ENCODE measurements around the gene SPEF1.

SPEF1 gene

DNA sequence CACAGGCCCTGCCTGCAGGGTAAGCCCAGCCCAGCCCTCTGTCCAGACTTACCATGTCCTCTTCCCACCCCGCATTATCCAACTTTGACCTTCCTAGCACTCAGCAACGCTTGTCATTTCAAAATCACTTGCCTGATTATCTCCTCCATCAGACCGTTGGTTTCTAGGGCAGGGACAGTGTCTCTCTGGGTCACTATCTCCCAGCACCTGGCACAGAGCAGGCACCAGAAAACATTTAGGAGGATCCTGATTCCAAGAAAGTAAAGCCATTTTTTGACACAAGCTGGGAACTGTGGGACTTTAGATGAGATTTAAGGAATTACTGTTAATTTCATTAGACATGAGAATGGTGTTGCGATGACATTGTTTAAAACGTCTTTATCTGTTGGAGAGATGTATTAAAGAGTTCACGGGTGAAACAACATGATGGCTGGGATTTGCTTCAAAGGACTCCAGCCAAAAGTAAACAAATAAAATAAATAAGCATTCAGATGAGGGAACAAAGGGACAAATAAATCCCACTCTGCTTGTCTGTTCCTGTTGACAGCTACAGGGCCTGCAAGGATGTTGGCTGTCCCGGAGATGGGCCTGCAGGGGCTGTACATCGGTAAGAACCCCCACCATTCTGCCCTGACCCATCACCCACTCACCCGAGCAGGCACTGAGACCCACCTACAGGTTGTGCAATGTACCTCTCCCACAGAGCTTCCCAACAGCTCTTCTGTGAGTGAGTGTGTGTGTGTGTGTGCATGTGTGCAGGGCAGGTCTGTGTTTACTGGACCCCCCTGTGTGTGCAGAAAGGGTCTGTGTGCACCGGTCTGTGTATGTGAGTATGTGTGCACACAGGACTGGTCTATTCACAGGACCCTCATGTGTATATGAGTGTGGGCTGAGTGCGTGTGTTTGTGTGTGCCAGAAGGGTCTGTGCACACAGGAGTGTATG, 42.9 kb downstream of the SPEF1 start:
- no peak overlapping the region for H2BK5ac ChIP-seq (ENCODE audit: low read depth, low read length, poor library complexity, severe bottlenecking)
- no peak overlapping the region for H2BK15ac ChIP-seq (ENCODE audit: low read depth, poor library complexity, severe bottlenecking)
- H3K9ac ChIP-seq (ENCODE audit: low read length), result no peak overlapping the region
- no peak overlapping the region for H2BK12ac ChIP-seq (ENCODE audit: low read length in 2 of 2)
- WGBS, result 83% methylated on average over 10 of the region's 11 CpGs
- H2BK120ac ChIP-seq (ENCODE audit: low read depth, low read length), result no peak overlapping the region
- H3K14ac ChIP-seq (ENCODE audit: low read length in 2 of 2), result no peak overlapping the region
- H4K91ac ChIP-seq (ENCODE audit: low read length), result no peak overlapping the region
- no peaks in the 10 kb centered on the region for H3K4me1 ChIP-seq (ENCODE audit: control insufficient read depth, insufficient read depth, low read depth, low read length)
- H3K9me3 ChIP-seq (ENCODE audit: control insufficient read depth, low read length), result no peaks in the 10 kb centered on the region
- no peak overlapping the region for H3K4ac ChIP-seq (ENCODE audit: low read depth in 1 of 2, low read length in 2 of 2)
- no peak overlapping the region for H2AFZ ChIP-seq (ENCODE audit: low read depth, low read length)
- H4K8ac ChIP-seq (ENCODE audit: low read length), result no peak overlapping the region
- no peak overlapping the region for H3K23ac ChIP-seq (ENCODE audit: low read length in 2 of 2)
- no peak overlapping the region for H3K27ac ChIP-seq (ENCODE audit: low read length, poor library complexity, severe bottlenecking)
- peaks cover 20 to 23% of the 10 kb centered on the region in 2 experiments for H3K27me3 ChIP-seq (ENCODE audit: control insufficient read depth in 1 of 2, insufficient read depth in 1 of 2, low read length in 2 of 2)
- H3K79me1 ChIP-seq (replicated peaks; ENCODE audit: low read length, poor library complexity, severe bottlenecking), result no peaks in the 10 kb centered on the region
- no peak overlapping the region for H2AK5ac ChIP-seq (ENCODE audit: low read length, severe bottlenecking)
- H3K4me2 ChIP-seq (ENCODE audit: low read length, poor library complexity, severe bottlenecking), result no peak overlapping the region
- DNase-seq, result no peak
- H3K36me3 ChIP-seq (ENCODE audit: control insufficient read depth in 1 of 2, insufficient read depth in 2 of 2, low read depth in 1 of 2, low read length in 2 of 2), result no peaks in the 10 kb centered on the region
- no peak overlapping the region for H3K4me3 ChIP-seq (ENCODE audit: insufficient read depth in 1 of 2, low read depth in 1 of 2, low read length in 2 of 2)
- no peak overlapping the region for H3K18ac ChIP-seq (ENCODE audit: low read depth in 1 of 2, low read length in 2 of 2)

DNA sequence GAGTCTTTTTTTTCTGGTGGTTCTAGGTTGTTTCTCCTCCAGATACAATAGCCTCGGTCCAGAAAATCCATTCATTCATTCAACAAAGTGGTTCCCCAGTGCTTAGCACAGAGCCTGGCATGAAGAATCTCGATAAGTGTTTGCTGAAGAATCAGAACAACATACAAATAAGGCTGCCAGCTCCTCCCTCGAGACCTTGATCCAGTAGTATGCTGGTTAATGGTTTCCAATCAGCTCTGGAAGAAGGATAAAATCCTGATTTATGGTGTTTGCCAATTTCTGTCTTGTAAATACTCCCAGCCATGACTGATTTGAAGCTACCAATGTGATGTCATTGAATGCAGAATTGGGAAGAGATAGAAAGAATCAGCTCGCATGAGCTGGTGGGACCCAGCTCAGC, 45.5 kb downstream of the SPEF1 start:
- Histone ChIP-seq H2BK15ac (ENCODE audit: low read depth, poor library complexity, severe bottlenecking) (no peak overlapping the region), H3K27me3 (ENCODE audit: control insufficient read depth in 1 of 2, insufficient read depth in 1 of 2, low read length in 2 of 2) (peaks cover 40 to 42% of the 10 kb centered on the region in 2 experiments), H3K79me1 (replicated peaks; ENCODE audit: low read length, poor library complexity, severe bottlenecking) (no peaks in the 10 kb centered on the region), H3K4me1 (ENCODE audit: control insufficient read depth, insufficient read depth, low read depth, low read length) (peaks cover 6% of the 10 kb centered on the region), H3K14ac (ENCODE audit: low read length in 2 of 2) (no peak overlapping the region), H3K4ac (ENCODE audit: low read depth in 1 of 2, low read length in 2 of 2) (no peak overlapping the region), H2AK5ac (ENCODE audit: low read length, severe bottlenecking) (no peak overlapping the region), H2AFZ (ENCODE audit: low read depth, low read length) (no peak overlapping the region), H3K18ac (ENCODE audit: low read depth in 1 of 2, low read length in 2 of 2) (no peak overlapping the region), H4K91ac (ENCODE audit: low read length) (no peak overlapping the region), H4K8ac (ENCODE audit: low read length) (no peak overlapping the region), H3K36me3 (ENCODE audit: control insufficient read depth in 1 of 2, insufficient read depth in 2 of 2, low read depth in 1 of 2, low read length in 2 of 2) (no peaks in the 10 kb centered on the region), H3K23ac (ENCODE audit: low read length in 2 of 2) (no peak overlapping the region), H2BK5ac (ENCODE audit: low read depth, low read length, poor library complexity, severe bottlenecking) (no peak overlapping the region), H3K4me2 (ENCODE audit: low read length, poor library complexity, severe bottlenecking) (no peak overlapping the region), H3K9me3 (ENCODE audit: control insufficient read depth, low read length) (no peaks in the 10 kb centered on the region), H3K27ac (ENCODE audit: low read length, poor library complexity, severe bottlenecking) (no peak overlapping the region), H2BK12ac (ENCODE audit: low read length in 2 of 2) (no peak overlapping the region), H3K9ac (ENCODE audit: low read length) (no peak overlapping the region), H2BK120ac (ENCODE audit: low read depth, low read length) (no peak overlapping the region), H3K4me3 (ENCODE audit: insufficient read depth in 1 of 2, low read depth in 1 of 2, low read length in 2 of 2) (no peak overlapping the region)
- 89% methylated on average over 4 of the region's 4 CpGs for WGBS
- DNase-seq, result no peak

DNA sequence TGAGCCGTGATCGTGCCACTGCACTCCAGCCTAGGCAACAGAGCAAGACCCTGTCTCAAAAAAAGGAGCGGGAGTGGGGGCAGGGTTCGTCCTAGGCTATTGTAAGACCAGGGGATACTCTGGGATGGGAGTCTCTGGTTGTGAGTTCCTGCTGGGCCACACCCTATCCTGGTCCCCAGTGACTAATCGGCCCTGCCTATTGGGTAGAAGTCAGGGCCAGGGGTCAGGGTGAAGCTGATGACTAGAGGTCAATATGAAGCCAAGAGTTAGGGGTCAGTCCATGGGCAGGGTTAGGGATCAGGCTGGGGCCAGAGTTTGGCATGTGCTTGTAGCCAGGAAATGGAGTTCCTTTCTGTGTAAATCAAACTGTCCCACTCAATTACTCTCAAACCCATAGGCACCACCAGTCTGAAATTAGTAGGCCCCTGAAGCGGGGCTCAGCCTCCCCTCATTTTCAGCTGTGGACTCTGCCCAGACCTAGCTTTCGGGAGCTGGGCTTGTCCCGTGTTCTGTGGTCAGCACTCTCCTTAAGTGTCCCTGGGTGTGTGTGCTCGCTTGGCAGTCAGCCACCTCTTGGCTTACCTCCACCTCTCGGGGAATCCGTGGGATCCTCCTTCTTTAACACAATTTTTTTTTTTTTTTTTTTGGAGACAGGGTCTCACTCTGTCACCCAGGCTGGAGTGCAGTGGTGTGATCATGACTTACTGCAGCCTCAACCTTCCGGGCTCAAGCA, 47.0 kb downstream of the SPEF1 start:
- no peak overlapping the region for H3K9ac ChIP-seq (ENCODE audit: low read length)
- no peak overlapping the region for H2BK5ac ChIP-seq (ENCODE audit: low read depth, low read length, poor library complexity, severe bottlenecking)
- no peaks in the 10 kb centered on the region for H3K79me1 ChIP-seq (replicated peaks; ENCODE audit: low read length, poor library complexity, severe bottlenecking)
- H2BK12ac ChIP-seq (ENCODE audit: low read length in 2 of 2), result no peak overlapping the region
- no peak overlapping the region for H3K4me2 ChIP-seq (ENCODE audit: low read length, poor library complexity, severe bottlenecking)
- WGBS, result 77% methylated on average over 12 of the region's 12 CpGs
- no peak overlapping the region for H2AK5ac ChIP-seq (ENCODE audit: low read length, severe bottlenecking)
- H2BK120ac ChIP-seq (ENCODE audit: low read depth, low read length), result no peak overlapping the region
- H3K14ac ChIP-seq (ENCODE audit: low read length in 2 of 2), result no peak overlapping the region
- no peak overlapping the region for H4K8ac ChIP-seq (ENCODE audit: low read length)
- peaks cover 6% of the 10 kb centered on the region for H3K4me1 ChIP-seq (ENCODE audit: control insufficient read depth, insufficient read depth, low read depth, low read length)
- H3K18ac ChIP-seq (ENCODE audit: low read depth in 1 of 2, low read length in 2 of 2), result no peak overlapping the region
- DNase-seq, result no peak
- no peak overlapping the region for H3K27ac ChIP-seq (ENCODE audit: low read length, poor library complexity, severe bottlenecking)
- H2AFZ ChIP-seq (ENCODE audit: low read depth, low read length), result no peak overlapping the region
- H3K4me3 ChIP-seq (ENCODE audit: insufficient read depth in 1 of 2, low read depth in 1 of 2, low read length in 2 of 2), result no peak overlapping the region
- H3K23ac ChIP-seq (ENCODE audit: low read length in 2 of 2), result no peak overlapping the region
- H3K27me3 ChIP-seq (ENCODE audit: control insufficient read depth in 1 of 2, insufficient read depth in 1 of 2, low read length in 2 of 2), result peaks cover 36 to 55% of the 10 kb centered on the region in 2 experiments
- H3K36me3 ChIP-seq (ENCODE audit: control insufficient read depth in 1 of 2, insufficient read depth in 2 of 2, low read depth in 1 of 2, low read length in 2 of 2), result no peaks in the 10 kb centered on the region
- H3K9me3 ChIP-seq (ENCODE audit: control insufficient read depth, low read length), result no peaks in the 10 kb centered on the region
- H4K91ac ChIP-seq (ENCODE audit: low read length), result no peak overlapping the region
- H3K4ac ChIP-seq (ENCODE audit: low read depth in 1 of 2, low read length in 2 of 2), result no peak overlapping the region
- H2BK15ac ChIP-seq (ENCODE audit: low read depth, poor library complexity, severe bottlenecking), result no peak overlapping the region
